NCI-H510A (cell line): ENCODE results near the gene ZNF444.
"Not testable (repeated sequence)": the region's sequence is repeated elsewhere in the genome, so short reads cannot be mapped to it uniquely, and the experiment has no call there.

ENCODE experiments used
- DNase-seq: peaks from one replicate; lab custom pipeline; 2025; lab: John Stamatoyannopoulos, UW

The ZNF444 gene

DNA sequence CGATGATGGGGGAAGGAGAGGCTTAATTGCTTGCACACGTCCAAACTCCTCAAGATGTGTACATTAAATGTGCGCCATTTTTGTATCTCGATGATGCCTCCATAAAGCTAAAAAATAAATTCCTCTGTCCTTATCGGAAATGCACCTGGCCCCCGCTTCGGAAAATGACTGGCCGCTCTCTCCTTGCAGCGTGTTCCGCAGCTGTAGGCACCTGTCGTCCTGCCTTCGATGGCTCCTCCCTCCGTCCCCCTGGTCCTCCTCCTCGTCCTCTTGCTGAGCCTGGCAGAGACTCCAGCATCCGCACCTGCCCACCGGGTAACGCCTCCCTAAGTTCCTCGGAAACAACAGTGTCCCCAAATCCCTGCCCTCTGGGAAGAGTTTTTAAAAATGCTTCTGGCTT, 35.8 kb downstream of the ZNF444 start:
- peak; percentile 23 for DNase-seq

GRCh38 chr19:56177564-56178243, 36.6 kb downstream of the ZNF444 start:
- DNase-seq = no peak

DNA sequence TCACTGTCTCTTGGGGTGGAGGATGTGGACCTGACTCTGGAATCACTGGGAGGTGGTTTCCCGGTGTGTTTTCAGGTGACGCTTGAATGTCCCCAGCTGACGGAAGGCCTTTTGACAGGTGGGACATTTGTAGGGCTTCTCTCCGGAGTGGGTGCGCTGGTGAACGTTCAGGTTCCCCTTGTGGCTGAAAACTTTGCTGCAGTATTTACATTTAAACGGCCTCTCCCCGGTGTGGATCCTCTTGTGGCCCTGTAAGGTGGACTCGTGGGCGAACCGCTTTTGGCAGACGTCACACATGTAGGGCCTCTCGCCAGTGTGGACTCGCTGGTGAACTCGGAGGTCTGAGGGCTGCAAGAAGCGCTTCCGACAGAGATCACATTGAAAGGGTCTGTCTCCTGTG, 48.7 kb downstream of the ZNF444 start:
- no peak for DNase-seq

GRCh38 chr19:56191115-56191514, 50.0 kb downstream of the ZNF444 start:
- DNase-seq = no peak

DNA sequence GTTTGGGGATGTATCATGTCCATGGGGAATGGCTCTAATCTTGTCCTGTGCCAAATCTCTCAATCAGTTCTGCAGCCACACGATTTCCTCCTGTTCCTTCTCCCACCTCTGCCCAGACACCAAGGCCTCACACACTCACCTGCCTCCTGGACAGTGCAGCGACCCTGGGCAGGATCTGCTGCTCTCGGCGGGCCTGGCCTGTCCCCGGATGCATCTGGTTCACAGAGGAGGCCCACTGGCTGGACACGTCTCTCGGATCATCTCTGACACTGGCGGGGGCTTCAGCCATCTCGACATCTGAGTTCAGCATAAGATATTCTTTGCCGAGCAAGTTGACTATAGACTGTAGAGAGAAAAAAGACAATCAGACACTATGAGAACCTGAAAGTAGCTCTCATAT, 50.6 kb downstream of the ZNF444 start:
- no peak for DNase-seq

DNA sequence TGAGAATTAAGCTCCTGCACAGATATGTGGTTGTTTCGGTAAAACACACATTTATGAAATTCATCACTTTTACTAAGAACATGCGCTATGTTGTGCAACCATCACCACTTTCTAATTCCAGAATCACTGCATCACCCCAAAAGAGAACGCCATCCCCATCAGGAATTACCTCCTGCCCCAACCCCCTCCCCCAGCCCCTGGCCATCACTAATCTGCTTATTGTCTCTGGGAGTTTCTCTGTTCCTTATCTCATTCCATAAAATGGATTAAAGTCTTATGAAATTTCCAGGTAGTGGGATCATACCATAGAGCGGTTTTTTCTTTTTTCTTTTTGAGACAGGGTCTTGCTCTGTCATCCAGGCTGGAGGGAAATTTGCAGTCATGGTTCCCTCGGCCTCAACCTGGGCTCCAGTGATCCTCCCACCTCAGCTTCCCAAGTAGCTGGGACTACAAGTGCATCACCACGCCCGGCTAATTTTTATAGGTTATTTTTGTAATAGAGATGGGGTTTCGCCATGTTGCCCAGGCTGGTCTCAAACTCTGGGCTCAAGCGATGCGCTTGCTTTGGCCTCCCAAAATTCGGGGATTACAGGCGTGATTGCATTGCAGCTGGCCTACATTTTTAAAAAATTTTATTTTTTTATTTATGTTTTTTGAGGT, 53.0 kb downstream of the ZNF444 start:
- no peak for DNase-seq

DNA sequence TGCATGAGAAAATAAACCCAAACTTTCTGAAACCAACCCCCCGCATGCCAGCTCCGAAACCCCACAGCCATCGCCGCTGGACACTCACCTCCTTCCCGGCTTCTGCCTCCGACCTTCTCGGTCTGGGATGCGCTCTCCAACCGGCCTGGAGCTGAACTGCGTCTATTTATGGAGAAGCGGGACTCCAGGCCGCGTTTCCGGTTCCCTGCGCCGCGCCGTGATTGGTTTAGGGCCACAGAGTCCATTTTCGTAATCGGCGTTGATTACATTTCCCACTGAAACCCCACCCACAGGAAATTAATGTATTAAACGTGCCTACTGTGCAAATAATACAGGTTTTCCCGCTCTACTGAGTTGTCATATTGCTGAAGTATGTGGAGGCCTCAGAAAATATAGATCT, 56.6 kb downstream of the ZNF444 start, which contains the start of gene ZSCAN5B:
Gene ZSCAN5B (minus strand): TSS at position 138 of the 400 bp plus-strand sequence. CDS start 4,731 bp downstream, outside the sequence.
- DNase-seq = not testable (repeated sequence)

DNA sequence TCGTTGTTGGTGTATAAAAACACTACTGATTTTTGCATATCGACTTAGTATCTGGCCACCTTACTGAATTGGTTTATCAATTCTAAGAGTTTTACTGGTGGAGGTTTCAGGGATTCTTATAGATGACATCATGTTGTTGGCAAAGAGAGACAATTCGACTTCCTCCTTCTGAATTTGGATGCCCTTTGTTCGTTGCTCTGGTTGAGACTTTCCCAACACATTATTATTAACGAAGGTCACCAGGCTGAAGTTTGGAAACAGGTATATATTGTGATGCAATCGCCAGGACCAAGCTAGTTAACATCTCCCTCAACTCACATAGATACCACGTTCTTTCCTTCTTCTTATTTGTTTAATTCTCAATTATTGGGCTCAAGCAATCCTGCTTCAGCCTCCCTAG, 58.6 kb downstream of the ZNF444 start:
- no peak for DNase-seq

- DNase-seq = no peak
Measured at GRCh38 chr19:56201973-56202372, 60.9 kb downstream of the ZNF444 start, which contains the start of gene ZSCAN5C. TSS of gene ZSCAN5C (plus strand) at chr19:56202273. CDS start at chr19:56205914, 3,641 bp downstream.

GRCh38 chr19:56207581-56207980, 66.5 kb downstream of the ZNF444 start:
- DNase-seq = not testable (repeated sequence)

DNA sequence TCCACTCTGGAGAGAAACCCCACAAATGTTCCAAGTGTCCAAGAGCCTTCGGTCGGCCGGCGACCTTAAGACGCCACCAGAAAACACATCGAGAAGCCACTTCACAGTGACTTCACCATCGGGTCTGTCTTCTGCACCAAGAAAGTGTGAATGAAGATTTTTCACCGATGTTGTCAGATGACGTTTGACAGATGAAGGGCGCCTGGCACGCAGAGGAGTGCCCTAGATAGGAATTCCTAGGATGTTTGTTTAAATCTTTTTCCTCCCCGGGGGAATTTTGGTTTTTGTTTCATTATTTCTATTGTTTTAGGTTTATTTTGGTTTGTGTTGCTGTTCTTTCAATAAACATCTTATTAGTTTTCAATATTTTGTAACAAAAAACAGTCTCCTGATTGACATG, 68.0 kb downstream of the ZNF444 start:
- DNase-seq = no peak

GRCh38 chr19:56210036-56210435, 68.9 kb downstream of the ZNF444 start:
- not testable (repeated sequence) for DNase-seq
